Stomach (tissue), 4 donors: ENCODE measurements around the gene FSCN2.

ENCODE experiments used
- CTCF ChIP-seq, 7 experiments: fragments of 450-650 bp in 4 of 7; fragments of 200-600 bp in 3 of 7; sonication (generic) in 3 of 7; IDR thresholded peaks; one replicate each; pipeline ENCODE4 v1.5.1; 2016 to 2019; ENCODE audit warnings: antibody characterized with exemption in 7 of 7, control low read depth in 2 of 7, mild to moderate bottlenecking in 1 of 7
- POLR2A ChIP-seq, 4 donors: fragments of 450-650 bp; IDR thresholded peaks; one replicate each; pipeline ENCODE4 v1.6.1; 2016; ENCODE audit warnings: antibody characterized with exemption in 4 of 4, control low read depth in 2 of 4, mild to moderate bottlenecking in 1 of 4, moderate library complexity in 1 of 4

DNA sequence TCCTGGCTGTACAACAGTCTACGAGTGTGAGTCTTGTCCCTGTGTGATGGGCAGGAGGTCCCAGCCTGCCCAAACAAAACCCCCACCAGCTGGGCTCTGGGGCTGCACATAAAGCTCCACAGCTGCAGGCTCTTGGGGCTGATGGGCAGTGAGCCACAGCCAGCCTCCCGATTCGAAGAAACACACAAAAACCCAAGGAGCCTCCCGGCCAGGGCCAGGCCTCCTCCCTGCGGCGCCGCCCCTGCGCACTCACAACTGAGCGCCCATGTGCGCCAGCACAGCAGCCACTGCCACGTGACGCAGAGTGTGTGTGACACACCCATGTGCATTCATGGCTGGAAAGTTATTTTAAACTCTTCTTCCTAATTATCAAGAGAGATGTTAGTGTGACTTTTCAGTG is 54.6 kb downstream of the FSCN2 start:
- TF ChIP-seq POLR2A (IDR thresholded peaks at IDR 0.05) (no peak), CTCF (IDR thresholded peaks at IDR 0.05) (no peak)
